Esophagus (tissue), 2 donors: Measurements from ENCODE around the gene KIAA1614. TPM values are rescaled to one million over a fixed set of nuclear protein-coding genes. Genes with fewer than 3 reads are reported as not detected.
"Not testable (repeated sequence)": the region's sequence is repeated elsewhere in the genome, so short reads cannot be mapped to it uniquely, and the experiment has no call there.

Experiments
- H3K27ac ChIP-seq, 2 donors: one replicate each; pipeline ENCODE4 v1.5.1; 2013; ENCODE audit warnings: low read depth in 2 of 2, mild to moderate bottlenecking in 2 of 2, inconsistent platforms in 1 of 2, low read length in 1 of 2, moderate library complexity in 1 of 2
- H3K27me3 ChIP-seq, 2 donors: one replicate each; pipeline ENCODE4 v1.6.1; 2013; ENCODE audit warnings: low read length in 2 of 2, control low read depth in 1 of 2, mild to moderate bottlenecking in 1 of 2; ENCODE audit not compliant: insufficient read depth in 2 of 2, control insufficient read depth in 1 of 2
- H3K36me3 ChIP-seq, 2 donors: one replicate each; pipeline ENCODE4 v1.6.1; 2013; ENCODE audit warnings: low read length in 1 of 2; ENCODE audit not compliant: control insufficient read depth in 2 of 2, insufficient read depth in 2 of 2
- H3K4me1 ChIP-seq, 2 donors: one replicate each; pipeline ENCODE4 v1.6.1; 2013; ENCODE audit warnings: low read length in 1 of 2; ENCODE audit not compliant: control insufficient read depth in 2 of 2, insufficient read depth in 2 of 2
- H3K4me3 ChIP-seq, 2 donors: one replicate each; pipeline ENCODE4 v1.5.1; 2013; ENCODE audit warnings: low read length in 2 of 2, mild to moderate bottlenecking in 2 of 2, low read depth in 1 of 2, moderate library complexity in 1 of 2
- H3K9me3 ChIP-seq, 2 donors: one replicate each; pipeline ENCODE4 v1.6.1; 2013; ENCODE audit warnings: mild to moderate bottlenecking in 2 of 2, low read depth in 1 of 2, low read length in 1 of 2, moderate library complexity in 1 of 2; ENCODE audit not compliant: control insufficient read depth in 2 of 2, insufficient read depth in 1 of 2
- WGBS, 2 donors: extraction: QIAGEN DNeasy Blood & Tissue Kit; methylation state at CpG; one replicate each; pipeline ENCODE4 v1.1.7; 2013; 5-methylcytosine and 5-hydroxymethylcytosine counted together
- polyA plus RNA-seq, 2 donors: library from polyadenylated mRNA; stranded (reverse); fragments of 200-250 nt; gene quantifications; one replicate each; pipeline ENCODE4 v1.2.3, GENCODE V29; 2013
- donor health status: healthy with polysubstance abuse.
- donor health status: Bipolar disorder and iron deficiency.

KIAA1614 gene
- polyA plus RNA-seq, 2 donors = 1.0 to 1.5 TPM

DNA sequence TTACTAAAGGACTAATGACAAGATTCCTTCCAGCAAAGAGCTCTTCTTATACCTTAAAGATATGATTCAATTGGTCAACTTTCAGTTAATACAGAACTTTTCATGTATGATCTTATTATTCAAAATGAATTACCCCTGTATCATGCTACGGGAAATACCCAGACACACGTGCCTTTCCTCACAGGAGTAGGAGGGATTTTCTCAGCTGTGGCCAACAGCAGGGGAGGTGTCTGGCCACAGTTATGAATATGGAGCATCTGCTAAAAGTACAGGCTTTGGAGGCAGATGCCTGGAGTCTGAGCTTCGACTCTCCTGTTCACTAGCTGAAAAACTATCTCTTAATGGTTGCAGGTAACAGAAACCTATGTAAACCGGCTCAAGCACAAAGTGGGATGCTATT lies 53.6 kb downstream of the KIAA1614 start:
- no peaks in the 10 kb centered on the region for H3K9me3 ChIP-seq
- no peak overlapping the region for H3K27ac ChIP-seq
- peaks cover 0 to 4% of the 10 kb centered on the region in 2 donors for H3K36me3 ChIP-seq
- no peak overlapping the region for H3K4me3 ChIP-seq
- no peaks in the 10 kb centered on the region for H3K4me1 ChIP-seq
- H3K27me3 ChIP-seq = no peaks in the 10 kb centered on the region
- WGBS, 2 donors = 87 to 90% methylated on average over 4 of the region's 4 CpGs

DNA sequence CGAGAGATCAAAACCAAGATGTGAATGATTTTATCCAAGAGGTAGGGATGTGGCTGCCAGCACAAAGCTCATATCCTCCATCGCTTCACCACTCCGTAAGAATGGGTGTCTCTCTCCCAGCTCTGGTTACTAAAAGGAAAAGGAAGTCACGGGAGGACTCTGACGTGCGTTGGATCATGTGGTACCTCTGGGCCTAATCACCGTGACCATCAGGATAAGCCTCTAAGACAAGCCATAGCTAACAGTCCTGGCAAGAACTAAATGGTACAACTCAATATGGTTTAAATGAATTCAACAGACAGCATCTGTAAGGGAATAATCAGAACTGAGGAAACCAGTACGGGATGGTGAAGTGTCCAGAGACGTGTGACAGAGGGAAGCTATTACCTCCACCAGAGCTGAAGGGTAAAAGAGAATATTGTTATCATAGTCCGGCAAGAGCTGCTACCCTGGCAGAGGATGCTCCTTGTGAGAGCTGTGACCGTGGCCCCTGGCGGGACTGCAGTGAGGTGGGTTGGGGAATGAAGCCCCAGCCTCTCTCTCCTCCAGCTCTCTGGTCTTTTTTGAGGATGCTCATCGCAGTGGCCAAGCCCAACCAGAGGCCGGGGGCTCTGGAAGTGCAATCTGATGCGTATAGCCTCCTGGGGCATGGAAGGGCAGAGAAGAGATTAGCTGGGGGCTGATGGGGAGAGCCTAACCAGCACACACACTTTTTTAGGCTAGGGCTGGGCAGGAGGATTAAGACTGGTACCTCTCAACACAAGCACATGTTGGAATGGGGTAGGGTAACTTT lies 54.2 kb downstream of the KIAA1614 start:
- WGBS, 2 donors = 85 to 88% methylated on average over 15 of the region's 15 CpGs
- Histone ChIP-seq H3K4me3 (no peak overlapping the region), H3K36me3 (peaks cover 0 to 8% of the 10 kb centered on the region in 2 donors), H3K27me3 (no peaks in the 10 kb centered on the region), H3K4me1 (no peaks in the 10 kb centered on the region), H3K9me3 (no peaks in the 10 kb centered on the region), H3K27ac (no peak overlapping the region)

DNA sequence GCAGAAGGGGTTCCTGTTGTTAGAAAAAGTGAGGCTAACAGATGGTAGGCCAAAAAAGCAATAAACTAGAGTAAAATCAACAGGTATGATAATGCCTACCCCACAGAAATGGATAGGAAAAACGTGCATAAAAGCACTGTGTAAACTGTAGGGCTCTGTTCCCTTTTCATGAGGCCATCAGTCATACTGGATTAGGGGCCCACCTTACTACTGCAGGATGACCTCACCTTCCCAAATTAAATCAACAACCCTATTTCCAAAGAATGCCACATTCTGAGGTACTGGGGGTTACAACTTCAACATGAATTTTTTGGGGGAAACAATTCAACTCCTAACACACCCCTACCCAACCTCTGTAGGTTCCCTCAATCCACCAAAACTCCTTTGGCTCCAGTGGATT lies 54.9 kb downstream of the KIAA1614 start:
- Histone ChIP-seq H3K27ac (no peak overlapping the region), H3K36me3 (peaks cover 4 to 11% of the 10 kb centered on the region in 2 donors), H3K4me1 (no peaks in the 10 kb centered on the region), H3K4me3 (no peak overlapping the region), H3K27me3 (no peaks in the 10 kb centered on the region), H3K9me3 (no peaks in the 10 kb centered on the region)
- 23 to 50% methylated on average over 1 of the region's 1 CpG for WGBS, 2 donors

DNA sequence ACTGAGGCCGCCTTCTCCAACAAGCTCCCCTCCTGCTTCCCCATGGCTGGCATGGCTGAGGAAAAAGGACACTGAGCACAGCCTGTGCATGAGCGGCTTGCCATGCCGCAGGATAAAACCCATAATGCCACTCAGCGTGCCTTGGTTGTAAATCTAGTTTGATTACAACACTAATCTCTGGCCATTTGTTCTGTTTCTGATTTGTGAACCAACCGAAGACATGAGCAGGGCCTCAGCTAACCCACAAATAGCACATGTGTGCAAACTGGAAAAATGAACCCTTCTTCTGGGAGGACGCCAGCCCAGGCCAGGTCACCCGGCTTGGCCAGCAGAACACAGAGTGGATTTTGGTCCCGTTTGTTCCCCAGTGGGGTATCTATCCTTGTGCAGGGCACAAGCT lies 56.1 kb downstream of the KIAA1614 start:
- H3K4me1 ChIP-seq, H3K27ac ChIP-seq, H3K9me3 ChIP-seq, H3K27me3 ChIP-seq, H3K4me3 ChIP-seq: not testable (repeated sequence)
- H3K36me3 ChIP-seq = peaks cover 4 to 11% of the 10 kb centered on the region in 2 donors
- 92% methylated on average over 8 of the region's 8 CpGs for WGBS, 2 donors

DNA sequence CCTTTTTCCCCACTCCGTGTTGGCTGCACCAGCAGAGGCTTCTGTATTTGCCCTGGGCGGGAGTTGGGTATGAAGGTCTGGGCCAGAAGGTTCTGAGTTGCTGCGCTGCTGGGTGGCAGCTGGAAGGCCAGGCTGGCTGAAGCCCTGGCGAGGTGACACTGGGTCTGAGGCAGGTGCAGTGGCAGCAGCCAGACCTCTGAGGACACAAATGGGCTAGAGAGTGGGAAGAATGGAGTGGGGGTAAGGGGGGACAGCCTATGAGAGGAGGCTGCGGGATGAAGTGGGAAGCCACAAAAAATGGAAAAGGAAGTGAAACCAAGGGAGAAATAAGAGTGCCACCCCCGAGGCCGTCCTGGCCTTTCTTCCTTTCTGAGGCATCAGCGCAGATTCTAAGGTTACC lies 56.7 kb downstream of the KIAA1614 start:
- no peak overlapping the region for H3K4me3 ChIP-seq
- 73 to 83% methylated on average over 8 of the region's 8 CpGs for WGBS, 2 donors
- H3K36me3 ChIP-seq = peaks cover 9 to 11% of the 10 kb centered on the region in 2 donors

DNA sequence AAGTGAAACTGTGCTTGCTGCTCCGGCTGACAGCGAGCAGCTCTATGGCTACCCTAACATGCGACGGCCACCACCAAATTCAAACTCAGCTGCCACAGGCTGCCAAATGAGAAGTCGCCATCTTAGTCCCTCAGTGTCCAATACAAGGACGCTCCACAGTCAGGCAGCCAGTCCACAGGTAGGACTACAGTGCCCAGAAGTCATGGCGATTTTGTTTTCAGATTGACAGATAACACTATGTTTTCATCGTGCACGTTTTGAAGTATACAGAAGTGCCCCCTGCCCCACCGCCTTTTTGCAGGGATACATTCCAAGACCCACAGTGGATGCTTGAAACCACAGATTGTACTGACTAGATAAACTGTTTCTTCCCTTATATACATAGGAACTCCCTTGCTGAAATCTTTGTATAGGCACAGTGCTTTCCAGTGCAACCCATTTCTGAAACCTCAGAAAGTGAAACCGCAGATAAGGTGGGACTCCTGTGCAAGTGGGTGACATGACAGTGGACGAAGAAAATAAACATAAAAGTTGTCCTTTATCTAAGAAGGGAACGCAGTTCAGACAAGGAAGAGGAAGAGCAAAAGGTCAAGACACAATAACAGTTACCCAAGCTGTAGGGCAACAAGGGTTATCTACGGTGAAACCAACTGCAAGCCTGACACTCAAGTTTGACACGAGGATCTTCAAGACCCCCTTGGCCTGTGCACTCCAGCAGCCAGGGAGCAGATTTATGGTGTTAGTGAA lies 57.8 kb downstream of the KIAA1614 start:
- WGBS, 2 donors = 84 to 88% methylated on average over 15 of the region's 15 CpGs
- H3K9me3 ChIP-seq = no peaks in the 10 kb centered on the region
- no peaks in the 10 kb centered on the region for H3K27me3 ChIP-seq
- no peak overlapping the region for H3K27ac ChIP-seq
- H3K36me3 ChIP-seq = peaks cover 10 to 11% of the 10 kb centered on the region in 2 donors
- no peak overlapping the region for H3K4me3 ChIP-seq
- no peaks in the 10 kb centered on the region for H3K4me1 ChIP-seq

More for the DNA sequence above, 56.7 kb downstream of the KIAA1614 start:
- no peak overlapping the region for H3K27ac ChIP-seq
- no peaks in the 10 kb centered on the region for H3K4me1 ChIP-seq
- no peaks in the 10 kb centered on the region for H3K9me3 ChIP-seq
- H3K27me3 ChIP-seq = no peaks in the 10 kb centered on the region

DNA sequence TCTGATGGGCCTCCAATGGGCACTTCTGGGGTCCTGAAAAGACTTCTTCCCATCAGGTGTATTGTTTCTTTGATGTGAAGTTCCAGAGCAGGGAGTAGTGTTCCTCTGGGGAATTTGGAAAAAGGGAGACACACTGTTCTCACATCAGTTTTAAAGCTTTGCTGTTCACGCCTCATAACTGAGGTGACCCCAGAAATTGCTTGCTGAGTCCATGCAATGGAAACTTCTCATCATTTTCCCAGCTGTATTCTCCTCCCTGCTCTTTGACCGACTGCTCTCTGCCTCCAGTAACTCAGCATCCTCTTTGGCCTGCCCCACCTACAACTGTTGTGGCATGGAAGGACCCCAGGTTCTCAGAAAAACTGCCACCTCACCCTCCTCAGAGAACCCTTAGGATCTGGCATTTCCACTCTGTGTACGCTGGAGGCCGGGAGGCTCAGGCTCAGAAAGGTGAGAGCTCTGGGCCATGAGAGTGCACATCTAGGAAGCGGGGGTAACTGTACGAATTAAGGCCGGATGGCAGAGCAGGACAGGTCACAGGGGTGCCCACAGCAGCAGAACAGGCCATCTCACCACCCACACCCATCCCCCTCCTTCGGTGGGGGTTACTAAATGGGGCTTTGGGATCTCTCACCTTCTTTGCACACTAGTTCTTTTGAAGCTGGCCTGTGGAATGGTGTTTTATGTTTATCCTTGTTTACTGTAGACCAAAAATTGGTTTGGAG lies 58.7 kb downstream of the KIAA1614 start:
- Histone ChIP-seq H3K27ac (no peak overlapping the region), H3K27me3 (no peaks in the 10 kb centered on the region), H3K9me3 (no peaks in the 10 kb centered on the region), H3K4me3 (no peak overlapping the region), H3K4me1 (peaks cover 0 to 3% of the 10 kb centered on the region in 2 donors), H3K36me3 (peaks cover 15 to 19% of the 10 kb centered on the region in 2 donors)
- WGBS, 2 donors = 97 to 98% methylated on average over 8 of the region's 8 CpGs

DNA sequence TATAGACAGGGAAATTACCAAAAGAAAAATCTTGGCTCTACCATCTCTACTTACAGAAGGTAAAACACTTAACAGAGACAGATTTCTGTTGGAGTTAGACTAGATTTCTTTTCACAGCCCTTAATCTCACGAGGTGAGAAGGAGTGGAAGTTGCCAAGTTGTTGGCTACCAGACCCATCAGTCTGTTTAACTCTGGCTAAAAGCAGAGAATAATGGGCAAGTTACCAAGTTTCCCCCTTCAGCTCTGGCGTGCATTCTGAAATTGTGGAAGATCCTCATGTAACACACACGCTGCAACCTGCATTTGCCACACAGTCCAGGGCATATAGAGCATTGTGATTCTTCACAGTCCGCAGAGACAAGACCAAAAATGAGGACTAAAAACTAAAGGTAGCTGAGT lies 60.7 kb downstream of the KIAA1614 start:
- H3K27me3 ChIP-seq = no peaks in the 10 kb centered on the region

DNA sequence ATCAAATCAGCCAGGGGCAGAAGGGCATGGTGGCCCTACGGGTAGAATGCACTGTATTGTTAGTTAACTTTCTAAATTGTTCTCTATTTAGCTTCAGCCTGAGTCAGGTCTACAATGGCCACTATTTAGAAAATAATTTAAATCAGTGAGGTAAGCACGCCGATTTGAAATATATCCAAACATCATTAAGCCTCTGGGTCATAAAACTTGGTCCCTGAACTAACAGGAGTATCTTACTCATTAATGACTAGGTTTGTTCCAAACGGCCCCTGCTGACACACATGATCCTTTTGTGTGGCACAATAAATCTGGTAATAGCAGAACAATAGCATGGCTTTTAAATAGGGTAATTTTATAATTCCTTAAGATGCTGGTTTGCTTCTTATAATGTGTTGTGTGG lies 61.5 kb downstream of the KIAA1614 start:
- Histone ChIP-seq H3K36me3 (peaks cover 17 to 20% of the 10 kb centered on the region in 2 donors), H3K27ac (no peak overlapping the region), H3K4me1 (peaks cover 0 to 8% of the 10 kb centered on the region in 2 donors), H3K27me3 (no peaks in the 10 kb centered on the region), H3K9me3 (no peaks in the 10 kb centered on the region), H3K4me3 (no peak overlapping the region)
- WGBS, 2 donors = 46 to 51% methylated on average over 4 of the region's 4 CpGs

More for the DNA sequence above, 60.7 kb downstream of the KIAA1614 start:
- H3K9me3 ChIP-seq = no peaks in the 10 kb centered on the region
- WGBS, 2 donors = 49 to 53% methylated on average over 4 of the region's 4 CpGs
- no peak overlapping the region for H3K27ac ChIP-seq
- H3K36me3 ChIP-seq = peaks cover 17 to 20% of the 10 kb centered on the region in 2 donors
- H3K4me3 ChIP-seq = no peak overlapping the region
- peaks cover 0 to 8% of the 10 kb centered on the region in 2 donors for H3K4me1 ChIP-seq
